Progenitor cell of endocrine pancreas (in vitro differentiated cells): ENCODE results near the gene HAPLN3. TPM values are rescaled to one million over a fixed set of nuclear protein-coding genes. Genes with fewer than 3 reads are reported as not detected.
A peak's percentile ranks its signal among the peaks of the same experiment; 100 is the strongest.

ENCODE experiments used
- DNase-seq: peaks from one replicate; pipeline ENCODE4 v3.0.0; 2021; ENCODE audit warnings: low spot score; ENCODE audit not compliant: unreplicated experiment
- H3K27ac Mint-ChIP-seq: 2 replicates; pipeline ENCODE4 v1.8.0; 2021; ENCODE audit warnings: mild to moderate bottlenecking, moderate library complexity, mixed read lengths
- H3K27me3 Mint-ChIP-seq: 2 replicates; pipeline ENCODE4 v1.8.0; 2021; ENCODE audit warnings: mixed read lengths
- H3K36me3 Mint-ChIP-seq: 2 replicates; pipeline ENCODE4 v1.8.0; 2022; ENCODE audit warnings: mixed read lengths; ENCODE audit not compliant: insufficient read depth
- H3K4me1 Mint-ChIP-seq: 2 replicates; pipeline ENCODE4 v1.8.0; 2021; ENCODE audit warnings: low read depth, mixed read lengths
- H3K4me3 Mint-ChIP-seq: 2 replicates; pipeline ENCODE4 v1.8.0; 2021; ENCODE audit warnings: low read depth, mild to moderate bottlenecking, moderate library complexity, mixed read lengths
- H3K9me3 Mint-ChIP-seq: 2 replicates; pipeline ENCODE4 v1.8.0; 2021; ENCODE audit warnings: low read depth, mixed read lengths
- total RNA-seq: library from RNA; stranded (reverse); gene quantifications from 2 replicates; pipeline ENCODE4 v1.2.1, GENCODE V29; 2021
- TF ChIP-seq, protein P1 (sequence below): fragments of 200-600 bp; sonication (generic); IDR thresholded peaks from one replicate; pipeline ENCODE4 v1.5.0; 2021; ENCODE audit warnings: antibody characterized with exemption, mild to moderate bottlenecking; ENCODE audit not compliant: unreplicated experiment

The HAPLN3 gene
- total RNA-seq, 1 donor from 2014 or later: 8.4 TPM

DNA sequence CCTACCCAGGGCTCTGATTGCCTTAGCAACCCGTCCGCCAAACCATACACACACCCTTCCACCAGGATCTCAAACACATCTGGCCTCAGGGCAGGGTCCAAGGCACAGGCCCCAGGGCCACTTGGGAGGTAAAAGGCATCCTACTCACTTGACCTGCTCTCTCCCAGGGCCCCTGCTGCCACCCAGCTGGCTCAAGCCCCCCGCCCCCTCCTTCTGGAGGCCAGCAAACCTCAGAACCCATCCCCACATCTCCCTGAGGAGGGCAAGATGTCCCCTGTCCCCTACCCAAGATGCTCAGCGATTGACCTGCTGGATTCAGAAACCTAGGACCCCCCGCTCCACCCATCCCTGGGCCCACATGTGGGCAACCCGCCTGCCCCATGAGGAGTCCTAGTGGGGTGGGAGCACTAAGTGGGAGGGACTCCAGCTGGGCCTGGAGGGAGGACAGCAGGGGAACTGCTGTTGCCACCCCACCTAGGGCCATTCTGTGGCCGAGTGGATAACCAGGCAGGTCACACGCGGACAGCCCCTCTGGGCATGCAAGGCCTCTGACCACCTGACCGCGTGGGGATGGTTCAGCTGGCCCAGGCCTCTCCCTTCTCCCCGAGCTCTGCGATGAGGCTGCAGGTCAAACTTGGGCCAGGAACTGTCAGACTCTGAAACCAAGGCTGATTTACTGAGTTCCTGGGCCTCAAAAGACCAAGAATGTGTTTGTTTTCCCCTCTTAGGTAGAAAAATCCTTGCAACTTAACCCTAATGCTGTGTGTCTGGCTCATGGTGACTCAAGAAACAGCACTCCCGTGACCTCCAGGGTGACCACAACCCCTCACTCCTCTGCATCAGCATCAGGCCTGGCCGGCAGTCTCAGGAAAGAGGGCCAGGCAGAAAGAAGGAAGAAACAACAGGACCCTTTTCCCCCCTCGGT lies 13.6 kb upstream of the HAPLN3 start:
- Mint-ChIP-seq H3K9me3 (no peaks in the 10 kb centered on the region), H3K36me3 (peaks cover 27% of the 10 kb centered on the region), H3K27ac (peak overlapping the region; percentile 67), H3K4me1 (peaks cover 44% of the 10 kb centered on the region), H3K4me3 (no peak overlapping the region), H3K27me3 (no peaks in the 10 kb centered on the region)
- TF ChIP-seq, protein P1, sequence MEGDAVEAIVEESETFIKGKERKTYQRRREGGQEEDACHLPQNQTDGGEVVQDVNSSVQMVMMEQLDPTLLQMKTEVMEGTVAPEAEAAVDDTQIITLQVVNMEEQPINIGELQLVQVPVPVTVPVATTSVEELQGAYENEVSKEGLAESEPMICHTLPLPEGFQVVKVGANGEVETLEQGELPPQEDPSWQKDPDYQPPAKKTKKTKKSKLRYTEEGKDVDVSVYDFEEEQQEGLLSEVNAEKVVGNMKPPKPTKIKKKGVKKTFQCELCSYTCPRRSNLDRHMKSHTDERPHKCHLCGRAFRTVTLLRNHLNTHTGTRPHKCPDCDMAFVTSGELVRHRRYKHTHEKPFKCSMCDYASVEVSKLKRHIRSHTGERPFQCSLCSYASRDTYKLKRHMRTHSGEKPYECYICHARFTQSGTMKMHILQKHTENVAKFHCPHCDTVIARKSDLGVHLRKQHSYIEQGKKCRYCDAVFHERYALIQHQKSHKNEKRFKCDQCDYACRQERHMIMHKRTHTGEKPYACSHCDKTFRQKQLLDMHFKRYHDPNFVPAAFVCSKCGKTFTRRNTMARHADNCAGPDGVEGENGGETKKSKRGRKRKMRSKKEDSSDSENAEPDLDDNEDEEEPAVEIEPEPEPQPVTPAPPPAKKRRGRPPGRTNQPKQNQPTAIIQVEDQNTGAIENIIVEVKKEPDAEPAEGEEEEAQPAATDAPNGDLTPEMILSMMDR: no peak
- DNase-seq: no peak

DNA sequence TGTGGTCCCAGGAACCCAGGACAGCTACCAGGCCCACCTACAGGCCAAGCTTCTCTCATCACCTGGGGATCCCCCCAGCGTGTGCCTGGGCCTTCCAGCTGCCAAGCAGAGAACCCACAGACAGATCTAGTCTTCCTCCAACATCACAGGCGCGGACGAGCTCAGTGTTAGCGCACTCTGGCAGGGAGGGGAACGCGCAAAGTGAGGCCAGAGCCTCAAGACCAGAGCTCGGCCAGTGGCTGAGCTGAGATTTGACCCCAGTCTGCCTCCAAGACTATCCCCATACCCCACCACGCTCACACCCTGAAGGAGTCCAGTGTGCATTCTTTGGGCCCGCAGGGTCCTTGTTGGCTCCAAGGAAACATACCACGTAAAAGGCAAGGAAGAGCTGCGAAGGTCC lies 12.8 kb upstream of the HAPLN3 start:
- no peaks in the 10 kb centered on the region for H3K9me3 Mint-ChIP-seq
- H3K27ac Mint-ChIP-seq: peak overlapping the region; percentile 40
- no peaks in the 10 kb centered on the region for H3K27me3 Mint-ChIP-seq
- TF ChIP-seq, protein P1: no peak
- peaks cover 40% of the 10 kb centered on the region for H3K4me1 Mint-ChIP-seq
- no peak overlapping the region for H3K4me3 Mint-ChIP-seq
- DNase-seq: no peak
- peaks cover 30% of the 10 kb centered on the region for H3K36me3 Mint-ChIP-seq

DNA sequence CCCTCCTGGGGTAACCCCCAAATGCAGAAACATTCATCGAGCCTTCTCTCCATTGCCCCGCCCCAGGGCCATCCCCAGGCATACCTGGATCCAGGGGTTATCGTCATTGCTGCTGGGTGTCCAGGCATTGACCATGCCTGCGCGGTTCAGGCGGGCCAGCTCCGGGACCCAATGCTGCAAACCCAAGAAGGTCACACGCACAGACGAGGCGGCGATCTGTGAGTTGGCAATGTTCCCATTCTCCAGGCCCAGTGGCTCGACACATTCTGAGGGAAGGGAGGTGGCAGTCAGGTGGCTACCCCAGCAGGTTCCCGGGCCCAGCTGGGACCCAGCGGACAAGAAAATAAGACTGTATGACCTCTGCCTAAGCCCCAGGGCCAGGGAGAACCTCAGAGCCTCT lies 11.8 kb upstream of the HAPLN3 start:
- no peak for DNase-seq
- no peak overlapping the region for H3K4me3 Mint-ChIP-seq
- H3K36me3 Mint-ChIP-seq: peaks cover 30% of the 10 kb centered on the region
- TF ChIP-seq, protein P1: no peak
- no peaks in the 10 kb centered on the region for H3K27me3 Mint-ChIP-seq
- no peak overlapping the region for H3K27ac Mint-ChIP-seq
- no peaks in the 10 kb centered on the region for H3K9me3 Mint-ChIP-seq
- H3K4me1 Mint-ChIP-seq: peaks cover 39% of the 10 kb centered on the region

DNA sequence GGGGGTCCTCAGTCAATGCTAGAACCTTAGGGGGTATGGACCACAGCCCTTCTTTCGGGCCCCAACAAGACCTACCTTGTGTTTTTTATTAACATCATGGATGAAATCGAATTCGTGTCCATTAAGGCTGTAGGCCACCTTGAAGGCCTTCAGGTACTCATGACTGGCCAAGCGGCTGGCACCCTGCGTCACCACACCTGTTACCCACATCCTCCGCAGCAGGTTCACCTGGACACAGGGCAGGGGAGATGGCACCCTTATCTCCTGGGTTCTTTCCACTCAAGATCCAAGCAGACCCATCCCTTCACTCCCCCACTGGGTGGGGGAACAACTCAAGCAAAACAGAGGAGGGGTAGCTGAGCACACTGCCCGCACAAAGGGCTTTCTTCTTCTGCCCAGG lies 11.2 kb upstream of the HAPLN3 start:
- Mint-ChIP-seq H3K4me1 (peaks cover 34% of the 10 kb centered on the region), H3K4me3 (no peak overlapping the region), H3K9me3 (no peaks in the 10 kb centered on the region), H3K36me3 (peaks cover 32% of the 10 kb centered on the region), H3K27ac (no peak overlapping the region), H3K27me3 (no peaks in the 10 kb centered on the region)
- DNase-seq: no peak
- TF ChIP-seq, protein P1: no peak

DNA sequence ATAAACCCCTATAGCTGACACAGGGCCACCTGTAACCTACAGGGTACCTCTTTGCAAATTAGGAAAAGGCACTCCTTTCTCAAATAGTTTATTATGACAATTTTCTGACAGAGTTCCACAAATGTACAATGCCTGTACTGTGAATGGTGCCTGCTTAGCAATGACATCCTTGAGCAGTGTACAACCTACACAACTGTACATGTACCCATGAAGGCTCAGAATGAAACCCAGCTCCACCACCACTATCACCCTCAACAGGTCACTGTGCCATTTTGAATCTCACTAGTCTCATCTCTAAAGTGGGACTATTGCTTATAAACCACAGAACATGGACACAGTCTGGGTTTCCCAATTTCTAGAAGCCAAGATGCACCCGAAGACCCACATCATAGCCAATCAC lies 10.8 kb upstream of the HAPLN3 start:
- Mint-ChIP-seq H3K36me3 (peaks cover 32% of the 10 kb centered on the region), H3K27ac (no peak overlapping the region), H3K4me1 (peaks cover 32% of the 10 kb centered on the region), H3K9me3 (no peaks in the 10 kb centered on the region), H3K4me3 (no peak overlapping the region), H3K27me3 (no peaks in the 10 kb centered on the region)
- DNase-seq: no peak
- TF ChIP-seq, protein P1: no peak
